Measurements from ENCODE around the gene MIPOL1. TPM values are rescaled to one million over a fixed set of nuclear protein-coding genes. Genes with fewer than 3 reads are reported as not detected.

MIPOL1 gene
- total RNA-seq, 1 experiment from 2014 or later: 15.4 TPM

GRCh38 chr14:37437490-37437889, 239.8 kb downstream of the MIPOL1 start:
- no TSS peak for BruUV-seq (replicated peaks)
- no peak overlapping the region for H2AFZ ChIP-seq (ENCODE audit: low read depth, low read length, poor library complexity, severe bottlenecking)
- CTCF ChIA-PET: no interaction called here

DNA sequence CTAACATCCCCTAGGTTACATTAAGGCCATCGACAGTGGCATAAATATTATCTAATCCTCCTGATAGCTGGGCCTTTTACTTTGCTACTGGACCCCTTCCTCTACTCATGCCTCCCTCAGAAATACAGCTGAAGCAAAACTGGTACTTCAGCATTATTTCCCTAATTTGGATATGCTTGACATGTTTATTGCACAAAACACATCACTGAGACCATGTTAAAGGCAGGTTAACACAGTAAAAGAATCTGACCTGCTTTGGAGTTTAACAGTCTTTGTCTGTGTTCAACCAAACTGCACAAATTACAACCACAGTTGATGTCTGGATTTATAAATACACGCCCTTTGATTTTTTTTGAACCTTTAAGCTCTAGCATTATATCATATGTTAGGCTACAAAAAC, 240.7 kb downstream of the MIPOL1 start:
- Histone ChIP-seq H3K4me3 (replicated peaks in 1 of 2; ENCODE audit: low read depth in 1 of 2, low read length in 2 of 2) (no peak overlapping the region), H2AFZ (ENCODE audit: low read depth, low read length, poor library complexity, severe bottlenecking) (no peak overlapping the region), H3K9ac (ENCODE audit: low read length) (no peak overlapping the region), H3K9me3 (ENCODE audit: control insufficient read depth in 1 of 2, insufficient read depth in 1 of 2, low read depth in 1 of 2, low read length in 2 of 2) (no peaks in the 10 kb centered on the region), H4K20me1 (ENCODE audit: insufficient read depth) (no peaks in the 10 kb centered on the region), H3K79me2 (ENCODE audit: insufficient read depth, low read length) (no peaks in the 10 kb centered on the region), H3K4me1 (ENCODE audit: control insufficient read depth in 1 of 2, insufficient read depth in 2 of 2, low read length in 2 of 2) (no peaks in the 10 kb centered on the region), H3K27ac (ENCODE audit: low read depth, low read length) (no peak overlapping the region), H3K27me3 (ENCODE audit: insufficient read depth, low read length) (no peaks in the 10 kb centered on the region), H3K9me2 (ENCODE audit: insufficient read depth) (no peaks in the 10 kb centered on the region), H3K36me3 (ENCODE audit: control insufficient read depth in 1 of 2, insufficient read depth in 2 of 2, low read length in 2 of 2) (no peaks in the 10 kb centered on the region), H3K4me2 (ENCODE audit: low read length) (no peak overlapping the region)
- ChIA-PET CTCF (no interaction called here), POLR2A (no interaction called here), RAD21 (ENCODE audit: low non-redundant PET in 1 of 2, low total read pairs in 2 of 2, uncharacterized antibody in 2 of 2, unreplicated experiment in 2 of 2) (no interaction called here)
- BruUV-seq (replicated peaks): no TSS peak
- ATAC-seq: no peak
- no peak for DNase-seq (ENCODE audit: low read depth, low spot score)
- intact Hi-C loops (cut with micrococcal nuclease): no loop called here
- TF ChIP-seq RAD21 (IDR thresholded peaks at IDR 0.05; ENCODE audit: low read depth): no peak
- no peak for TF ChIP-seq ZFX (IDR thresholded peaks at IDR 0.05)
- no peak for TF ChIP-seq POLR2A (IDR thresholded peaks at IDR 0.05; ENCODE audit: borderline replicate concordance, extremely low read depth, insufficient read depth, insufficient read length)
- TF ChIP-seq, protein P1, sequence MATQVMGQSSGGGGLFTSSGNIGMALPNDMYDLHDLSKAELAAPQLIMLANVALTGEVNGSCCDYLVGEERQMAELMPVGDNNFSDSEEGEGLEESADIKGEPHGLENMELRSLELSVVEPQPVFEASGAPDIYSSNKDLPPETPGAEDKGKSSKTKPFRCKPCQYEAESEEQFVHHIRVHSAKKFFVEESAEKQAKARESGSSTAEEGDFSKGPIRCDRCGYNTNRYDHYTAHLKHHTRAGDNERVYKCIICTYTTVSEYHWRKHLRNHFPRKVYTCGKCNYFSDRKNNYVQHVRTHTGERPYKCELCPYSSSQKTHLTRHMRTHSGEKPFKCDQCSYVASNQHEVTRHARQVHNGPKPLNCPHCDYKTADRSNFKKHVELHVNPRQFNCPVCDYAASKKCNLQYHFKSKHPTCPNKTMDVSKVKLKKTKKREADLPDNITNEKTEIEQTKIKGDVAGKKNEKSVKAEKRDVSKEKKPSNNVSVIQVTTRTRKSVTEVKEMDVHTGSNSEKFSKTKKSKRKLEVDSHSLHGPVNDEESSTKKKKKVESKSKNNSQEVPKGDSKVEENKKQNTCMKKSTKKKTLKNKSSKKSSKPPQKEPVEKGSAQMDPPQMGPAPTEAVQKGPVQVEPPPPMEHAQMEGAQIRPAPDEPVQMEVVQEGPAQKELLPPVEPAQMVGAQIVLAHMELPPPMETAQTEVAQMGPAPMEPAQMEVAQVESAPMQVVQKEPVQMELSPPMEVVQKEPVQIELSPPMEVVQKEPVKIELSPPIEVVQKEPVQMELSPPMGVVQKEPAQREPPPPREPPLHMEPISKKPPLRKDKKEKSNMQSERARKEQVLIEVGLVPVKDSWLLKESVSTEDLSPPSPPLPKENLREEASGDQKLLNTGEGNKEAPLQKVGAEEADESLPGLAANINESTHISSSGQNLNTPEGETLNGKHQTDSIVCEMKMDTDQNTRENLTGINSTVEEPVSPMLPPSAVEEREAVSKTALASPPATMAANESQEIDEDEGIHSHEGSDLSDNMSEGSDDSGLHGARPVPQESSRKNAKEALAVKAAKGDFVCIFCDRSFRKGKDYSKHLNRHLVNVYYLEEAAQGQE (IDR thresholded peaks at IDR 0.05; ENCODE audit: low read depth): no peak
- TF ChIP-seq, protein P2, sequence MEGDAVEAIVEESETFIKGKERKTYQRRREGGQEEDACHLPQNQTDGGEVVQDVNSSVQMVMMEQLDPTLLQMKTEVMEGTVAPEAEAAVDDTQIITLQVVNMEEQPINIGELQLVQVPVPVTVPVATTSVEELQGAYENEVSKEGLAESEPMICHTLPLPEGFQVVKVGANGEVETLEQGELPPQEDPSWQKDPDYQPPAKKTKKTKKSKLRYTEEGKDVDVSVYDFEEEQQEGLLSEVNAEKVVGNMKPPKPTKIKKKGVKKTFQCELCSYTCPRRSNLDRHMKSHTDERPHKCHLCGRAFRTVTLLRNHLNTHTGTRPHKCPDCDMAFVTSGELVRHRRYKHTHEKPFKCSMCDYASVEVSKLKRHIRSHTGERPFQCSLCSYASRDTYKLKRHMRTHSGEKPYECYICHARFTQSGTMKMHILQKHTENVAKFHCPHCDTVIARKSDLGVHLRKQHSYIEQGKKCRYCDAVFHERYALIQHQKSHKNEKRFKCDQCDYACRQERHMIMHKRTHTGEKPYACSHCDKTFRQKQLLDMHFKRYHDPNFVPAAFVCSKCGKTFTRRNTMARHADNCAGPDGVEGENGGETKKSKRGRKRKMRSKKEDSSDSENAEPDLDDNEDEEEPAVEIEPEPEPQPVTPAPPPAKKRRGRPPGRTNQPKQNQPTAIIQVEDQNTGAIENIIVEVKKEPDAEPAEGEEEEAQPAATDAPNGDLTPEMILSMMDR (IDR thresholded peaks at IDR 0.05 in 2 of 3, conservative IDR thresholded peaks at IDR 0.05 in 1 of 3; ENCODE audit: borderline replicate concordance in 1 of 3, insufficient read depth in 1 of 3, low read depth in 2 of 3, low read length in 2 of 3): no peak
- TF ChIP-seq, protein P3, sequence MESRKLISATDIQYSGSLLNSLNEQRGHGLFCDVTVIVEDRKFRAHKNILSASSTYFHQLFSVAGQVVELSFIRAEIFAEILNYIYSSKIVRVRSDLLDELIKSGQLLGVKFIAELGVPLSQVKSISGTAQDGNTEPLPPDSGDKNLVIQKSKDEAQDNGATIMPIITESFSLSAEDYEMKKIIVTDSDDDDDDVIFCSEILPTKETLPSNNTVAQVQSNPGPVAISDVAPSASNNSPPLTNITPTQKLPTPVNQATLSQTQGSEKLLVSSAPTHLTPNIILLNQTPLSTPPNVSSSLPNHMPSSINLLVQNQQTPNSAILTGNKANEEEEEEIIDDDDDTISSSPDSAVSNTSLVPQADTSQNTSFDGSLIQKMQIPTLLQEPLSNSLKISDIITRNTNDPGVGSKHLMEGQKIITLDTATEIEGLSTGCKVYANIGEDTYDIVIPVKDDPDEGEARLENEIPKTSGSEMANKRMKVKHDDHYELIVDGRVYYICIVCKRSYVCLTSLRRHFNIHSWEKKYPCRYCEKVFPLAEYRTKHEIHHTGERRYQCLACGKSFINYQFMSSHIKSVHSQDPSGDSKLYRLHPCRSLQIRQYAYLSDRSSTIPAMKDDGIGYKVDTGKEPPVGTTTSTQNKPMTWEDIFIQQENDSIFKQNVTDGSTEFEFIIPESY (IDR thresholded peaks at IDR 0.05; ENCODE audit: extremely low read depth, insufficient replicate concordance, low read length): no peak
- no peak for TF ChIP-seq CBX3 (IDR thresholded peaks at IDR 0.05; ENCODE audit: low read depth)

More at GRCh38 chr14:37437490-37437889, 239.8 kb downstream of the MIPOL1 start:
- ATAC-seq (no peak), DNase-seq (ENCODE audit: low read depth, low spot score) (no peak)
- no peak overlapping the region for H3K27ac ChIP-seq (ENCODE audit: low read depth, low read length)
- intact Hi-C loops (cut with micrococcal nuclease): no loop called here
- no peak overlapping the region for H3K9ac ChIP-seq (ENCODE audit: low read length)
- H3K4me3 ChIP-seq (replicated peaks in 1 of 2; ENCODE audit: low read depth in 1 of 2, low read length in 2 of 2): no peak overlapping the region
- no peak overlapping the region for H3K4me2 ChIP-seq (ENCODE audit: low read length)
- H3K27me3 ChIP-seq (ENCODE audit: insufficient read depth, low read length): no peaks in the 10 kb centered on the region
- TF ChIP-seq POLR2A (IDR thresholded peaks at IDR 0.05; ENCODE audit: borderline replicate concordance, extremely low read depth, insufficient read depth, insufficient read length): no peak
- TF ChIP-seq YY1 (IDR thresholded peaks at IDR 0.05; ENCODE audit: extremely low read depth, insufficient replicate concordance, low read depth, low read length): no peak
- TF ChIP-seq, protein P3 (IDR thresholded peaks at IDR 0.05; ENCODE audit: extremely low read depth, insufficient replicate concordance, low read length): no peak
- no peaks in the 10 kb centered on the region for H3K4me1 ChIP-seq (ENCODE audit: control insufficient read depth in 1 of 2, insufficient read depth in 2 of 2, low read length in 2 of 2)
- no peaks in the 10 kb centered on the region for H3K36me3 ChIP-seq (ENCODE audit: control insufficient read depth in 1 of 2, insufficient read depth in 2 of 2, low read length in 2 of 2)
- H3K9me3 ChIP-seq (ENCODE audit: control insufficient read depth in 1 of 2, insufficient read depth in 1 of 2, low read depth in 1 of 2, low read length in 2 of 2): no peaks in the 10 kb centered on the region
- no peaks in the 10 kb centered on the region for H3K79me2 ChIP-seq (ENCODE audit: insufficient read depth, low read length)
- POLR2A ChIA-PET: no interaction called here
- no peaks in the 10 kb centered on the region for H3K9me2 ChIP-seq (ENCODE audit: insufficient read depth)
- no peaks in the 10 kb centered on the region for H4K20me1 ChIP-seq (ENCODE audit: insufficient read depth)
- RAD21 ChIA-PET (ENCODE audit: low non-redundant PET in 1 of 2, low total read pairs in 2 of 2, uncharacterized antibody in 2 of 2, unreplicated experiment in 2 of 2): no interaction called here

Measured in HCT116 (cell line).